Measurements from ENCODE around the gene NANOS3.

Gene NANOS3

DNA sequence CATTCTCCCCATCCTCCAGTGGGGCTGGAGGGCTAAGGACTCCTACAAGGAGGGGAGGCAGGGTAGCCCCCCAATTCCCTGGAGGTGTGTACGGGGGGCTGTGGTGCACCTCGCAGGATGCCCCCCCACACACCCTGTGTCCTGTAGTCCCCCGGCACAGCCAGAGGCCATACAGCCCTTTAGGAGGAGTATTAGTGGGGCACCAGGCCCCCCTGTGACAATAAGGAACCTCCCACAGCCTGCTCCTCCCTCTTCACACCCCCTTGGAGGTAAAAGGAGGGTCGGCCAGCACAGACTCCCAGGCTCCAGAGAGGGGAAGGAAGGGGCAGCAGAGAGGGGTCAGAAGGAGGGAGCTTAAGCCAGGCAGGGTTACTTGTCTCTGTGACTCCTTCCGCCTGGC lies at the start of gene NANOS3:
TSS of gene NANOS3 (plus strand) at position 301 of the 400 bp plus-strand sequence. CDS start 115 bp downstream, outside the sequence.
- DNase-seq (ENCODE audit: low read depth in 2 of 2), result no peak

DNA sequence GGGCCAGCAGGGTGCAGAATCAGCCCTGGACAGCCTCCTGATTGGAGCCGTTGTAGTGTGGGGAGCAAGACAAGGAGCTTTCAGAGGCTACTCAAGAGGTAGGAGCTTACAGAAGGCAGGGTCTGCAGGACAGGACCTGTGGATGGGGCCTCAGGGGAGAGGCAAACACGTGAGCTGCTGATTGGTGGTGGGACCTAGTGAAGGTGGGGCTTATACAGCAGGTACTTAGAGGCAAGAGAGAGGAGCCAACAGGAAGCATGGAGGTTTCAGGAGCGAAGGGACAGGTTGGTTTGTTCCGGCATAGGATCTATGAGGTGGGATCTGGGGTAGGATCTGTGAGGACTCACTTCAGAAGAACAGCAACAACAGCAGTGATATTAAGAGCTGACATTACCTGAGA lies 49.3 kb upstream of the NANOS3 start:
- no peak for DNase-seq (ENCODE audit: low read depth in 2 of 2)

GRCh38 chr19:13830114-13830740 lies 46.7 kb upstream of the NANOS3 start:
- DNase-seq (ENCODE audit: low read depth in 2 of 2), result no peak

GRCh38 chr19:13830741-13831536 lies 46.0 kb upstream of the NANOS3 start:
- no peak for DNase-seq (ENCODE audit: low read depth in 2 of 2)

DNA sequence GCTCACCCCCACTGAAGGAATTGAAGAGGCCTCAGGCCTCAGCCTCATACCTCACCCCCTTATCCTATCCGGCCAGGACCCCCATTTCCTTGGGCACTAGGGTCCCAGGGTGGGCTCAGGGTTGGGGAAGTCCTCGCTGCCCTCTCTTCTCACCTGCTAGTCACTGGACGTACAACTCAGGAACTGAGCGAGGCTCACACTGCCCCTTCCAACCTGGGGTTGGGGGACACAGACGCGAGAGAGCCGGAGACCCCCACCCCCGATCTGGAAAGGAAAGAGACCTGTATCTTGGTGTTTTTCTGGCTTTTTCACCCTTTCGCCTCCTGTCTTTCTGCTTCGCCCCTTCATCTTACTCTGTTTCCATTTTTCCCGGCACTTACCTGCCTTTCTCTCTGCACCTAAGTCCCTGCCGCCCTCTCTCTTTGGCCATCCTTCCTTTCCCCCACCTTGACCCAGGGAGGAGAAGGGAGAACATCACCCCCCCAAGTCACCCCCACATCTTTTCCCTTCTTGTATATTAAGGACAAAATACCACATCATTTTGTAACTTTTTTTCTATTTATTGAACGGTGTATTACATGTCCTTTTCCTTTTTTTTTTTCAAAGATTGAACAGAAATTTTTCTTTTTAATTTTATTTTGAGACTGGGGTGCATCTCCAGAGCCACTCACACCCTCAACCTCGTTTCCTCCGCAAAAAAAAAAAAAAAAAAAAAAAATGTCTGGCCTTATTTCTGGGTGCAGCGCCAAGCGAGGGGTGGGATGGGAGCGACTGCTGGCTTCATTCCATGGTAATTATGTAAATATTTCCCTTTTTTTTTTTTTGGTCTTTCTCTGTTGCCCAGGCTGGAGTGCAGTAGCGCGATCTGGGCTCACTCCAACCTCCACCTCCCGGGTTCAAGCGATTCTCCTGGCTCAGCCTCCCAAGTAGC lies 45.1 kb upstream of the NANOS3 start:
- no peak for DNase-seq (ENCODE audit: low read depth in 2 of 2)

- peak; percentile 84 to 95 for DNase-seq (ENCODE audit: low read depth in 2 of 2)
Measured at GRCh38 chr19:13833330-13834243, 43.3 kb upstream of the NANOS3 start.

DNA sequence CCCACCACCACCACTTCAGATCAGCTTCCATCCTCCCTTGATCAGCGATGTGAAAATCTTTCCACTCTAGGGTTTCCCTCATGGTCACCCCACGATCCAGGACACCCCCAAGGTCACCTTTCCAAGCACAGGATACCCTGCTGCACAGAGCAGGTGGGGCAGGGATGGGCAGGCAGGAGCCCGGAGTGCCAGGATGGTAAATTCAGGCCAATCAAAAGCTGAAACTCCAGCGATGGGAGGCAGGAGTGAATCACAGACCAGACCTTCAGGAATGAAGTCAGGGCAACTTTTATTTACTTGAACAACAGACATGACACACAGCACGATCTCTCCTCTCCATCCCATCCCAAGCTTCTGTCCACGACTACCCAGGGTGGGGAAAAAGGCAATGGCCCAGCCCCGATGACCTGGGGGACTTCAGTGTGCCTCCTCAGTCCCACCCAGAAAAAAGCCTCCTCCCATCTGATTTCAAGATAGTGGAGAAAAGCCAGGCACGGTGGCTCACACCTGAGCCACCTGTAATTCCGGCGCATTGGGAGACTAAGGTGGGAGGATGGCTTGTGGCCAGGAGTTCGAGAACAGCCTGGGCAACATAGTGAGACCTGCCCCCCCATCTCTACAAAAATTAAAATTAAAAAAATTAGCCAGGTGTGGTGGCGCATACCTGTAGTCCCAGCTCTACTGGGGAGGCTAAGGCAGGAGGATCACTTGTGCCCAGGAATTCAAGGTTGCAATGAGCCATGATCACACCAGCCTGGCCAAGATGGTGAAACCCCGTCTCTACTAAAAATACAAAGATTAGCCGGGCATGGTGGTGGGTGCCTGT lies 42.5 kb upstream of the NANOS3 start:
- no peak for DNase-seq (ENCODE audit: low read depth in 2 of 2)

DNA sequence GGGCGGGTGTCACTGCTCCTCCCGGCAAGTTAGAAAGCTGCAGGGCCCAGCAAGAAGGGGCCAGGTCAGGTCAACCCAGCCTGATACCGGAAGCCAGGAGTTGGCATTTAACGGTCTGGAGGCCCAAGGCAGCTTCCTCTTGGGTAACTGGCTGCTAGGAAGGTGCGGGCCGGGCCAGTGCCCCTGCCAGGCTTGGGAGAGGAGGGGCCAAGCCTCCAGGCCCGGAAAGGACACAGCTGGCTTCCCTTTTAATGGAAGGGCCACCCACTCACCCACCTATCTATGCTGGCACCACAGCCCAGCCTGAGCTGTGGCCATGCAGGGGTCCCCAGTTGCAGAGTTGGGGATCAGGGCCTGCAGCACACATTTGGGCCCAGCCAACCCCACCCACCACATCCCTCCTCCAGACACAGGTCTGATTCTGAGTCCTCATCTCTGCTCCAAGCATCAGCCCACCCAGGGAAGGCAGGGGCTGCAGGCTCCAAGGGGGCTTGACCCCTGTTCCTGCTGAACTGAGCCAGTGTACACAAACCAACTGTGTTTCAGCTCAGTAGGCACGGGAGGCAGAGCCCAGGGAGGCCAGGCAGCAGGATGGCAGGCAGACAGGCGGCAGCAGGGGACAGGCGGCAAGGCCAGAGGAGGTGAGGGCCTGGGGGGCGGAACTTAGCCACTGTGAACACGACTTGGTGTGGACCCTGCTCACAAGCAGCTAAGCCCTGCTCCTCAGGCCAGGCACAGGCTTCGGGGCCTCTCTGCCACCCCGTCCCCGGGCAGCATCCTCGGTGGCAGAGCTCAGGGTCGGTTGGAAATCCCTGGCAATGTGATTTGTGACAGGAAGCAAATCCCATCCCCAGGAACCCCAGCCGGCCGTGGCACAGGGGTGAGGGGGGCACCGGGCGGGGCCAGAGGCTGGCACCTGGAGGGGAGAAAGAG lies 40.9 kb upstream of the NANOS3 start:
- DNase-seq (ENCODE audit: low read depth in 2 of 2), result no peak

DNA sequence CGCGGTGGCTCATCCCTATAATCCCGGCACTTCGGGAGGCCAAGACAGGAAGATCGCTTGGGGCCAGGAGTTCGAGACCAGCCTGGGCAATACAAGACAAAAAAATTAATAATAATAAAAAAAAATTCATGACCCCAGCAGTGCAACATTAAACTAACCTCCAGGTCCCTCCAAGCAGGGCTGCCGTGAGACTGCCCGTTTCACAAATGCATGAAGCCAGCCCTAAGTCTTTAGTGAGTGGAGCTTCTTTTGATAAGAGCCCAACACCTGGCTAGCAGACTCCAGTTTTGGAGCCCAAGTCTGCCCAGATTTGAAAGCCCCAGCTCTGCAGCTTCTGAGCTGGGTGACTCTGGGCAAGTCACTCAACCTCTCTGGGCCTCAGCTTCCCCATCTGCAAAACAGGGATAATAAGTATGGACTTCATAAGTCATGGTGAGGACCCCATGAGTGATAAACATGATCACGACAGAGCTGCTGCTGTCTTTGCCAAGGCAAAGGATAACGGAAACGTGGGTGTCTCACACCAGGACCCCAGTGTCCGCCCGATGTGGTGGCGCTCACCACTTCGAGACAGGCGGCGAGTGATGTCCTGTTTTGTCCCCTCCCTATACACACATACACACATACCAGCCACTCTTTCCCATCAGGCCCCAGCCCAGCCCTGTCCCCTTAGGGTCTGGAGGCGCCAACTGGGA lies 38.4 kb upstream of the NANOS3 start:
- DNase-seq (ENCODE audit: low read depth in 2 of 2), result no peak

DNA sequence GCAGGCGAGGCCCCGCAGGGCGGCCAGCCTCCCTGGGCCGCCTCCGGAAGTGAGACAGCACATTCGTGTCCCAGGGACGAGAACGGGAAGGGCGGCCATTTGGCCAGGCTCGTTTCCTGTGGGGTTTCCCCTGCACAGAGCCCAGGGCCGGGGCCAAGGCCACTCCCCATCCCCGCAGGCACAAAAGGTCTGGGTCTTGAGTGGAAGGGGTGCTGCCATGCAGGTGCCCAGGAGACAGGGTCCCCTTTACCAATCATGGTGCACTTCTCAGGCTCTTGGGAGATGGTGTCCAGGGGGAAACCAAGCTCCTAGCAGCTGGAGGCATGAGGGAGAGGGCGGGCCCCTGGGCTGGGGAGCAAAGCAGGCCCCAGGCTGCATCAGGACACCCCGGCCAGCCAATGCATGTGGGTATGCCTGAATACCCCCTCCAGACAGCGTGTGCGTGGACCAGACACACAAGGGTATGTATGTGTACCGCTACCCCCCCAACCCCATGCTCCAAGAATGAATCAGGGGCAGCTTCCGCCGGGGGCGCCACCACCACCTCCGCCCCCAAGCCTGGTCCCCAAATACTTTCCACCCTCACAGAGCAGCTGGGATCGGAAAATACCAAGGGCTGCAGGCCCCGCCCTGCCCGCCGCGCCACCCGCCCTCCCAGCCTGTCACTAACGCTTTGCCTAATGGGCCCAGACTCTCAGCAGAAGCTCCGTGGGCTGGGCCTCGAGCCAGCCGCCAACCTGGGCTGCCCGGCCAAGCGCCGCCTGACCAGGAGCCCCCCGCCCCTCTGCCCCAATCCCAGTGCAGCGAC lies 37.6 kb upstream of the NANOS3 start:
- DNase-seq (ENCODE audit: low read depth in 2 of 2), result peak; percentile 77 to 88

- DNase-seq (ENCODE audit: low read depth in 2 of 2), result no peak
Measured at GRCh38 chr19:13839938-13840304, 37.0 kb upstream of the NANOS3 start.

- no peak for DNase-seq (ENCODE audit: low read depth in 2 of 2)
Measured at GRCh38 chr19:13840305-13841085, 36.4 kb upstream of the NANOS3 start.

- DNase-seq (ENCODE audit: low read depth in 2 of 2), result no peak
Measured at GRCh38 chr19:13841086-13841961, 35.6 kb upstream of the NANOS3 start.

DNA sequence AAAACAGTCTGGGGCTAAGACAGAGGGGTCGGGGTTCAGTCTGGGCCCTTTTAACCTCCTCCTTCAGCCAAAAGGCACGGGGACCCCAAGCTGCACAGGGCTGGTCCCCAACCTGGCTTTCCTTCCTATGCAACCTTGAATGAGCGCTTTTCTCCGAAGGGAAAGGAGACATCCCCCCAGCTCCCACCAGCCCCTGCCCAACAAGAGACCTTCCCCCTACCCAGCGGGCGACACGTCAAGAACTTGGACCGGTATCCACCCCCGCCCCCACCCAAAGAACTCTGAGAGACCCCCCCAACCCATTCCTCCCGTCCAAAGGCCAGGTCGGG lies 35.0 kb upstream of the NANOS3 start:
- DNase-seq (ENCODE audit: low read depth in 2 of 2), result no peak

GRCh38 chr19:13842291-13843103 lies 34.4 kb upstream of the NANOS3 start:
- DNase-seq (ENCODE audit: low read depth in 2 of 2), result no peak
